ENCODE data around the gene STXBP1. TPM values are rescaled to one million over a fixed set of nuclear protein-coding genes. Genes with fewer than 3 reads are reported as not detected.

STXBP1 gene
- polyA plus RNA-seq, 2 of the 4 experiments (the other 2 are of a cell fraction) = 13.3 to 22.6 TPM

DNA sequence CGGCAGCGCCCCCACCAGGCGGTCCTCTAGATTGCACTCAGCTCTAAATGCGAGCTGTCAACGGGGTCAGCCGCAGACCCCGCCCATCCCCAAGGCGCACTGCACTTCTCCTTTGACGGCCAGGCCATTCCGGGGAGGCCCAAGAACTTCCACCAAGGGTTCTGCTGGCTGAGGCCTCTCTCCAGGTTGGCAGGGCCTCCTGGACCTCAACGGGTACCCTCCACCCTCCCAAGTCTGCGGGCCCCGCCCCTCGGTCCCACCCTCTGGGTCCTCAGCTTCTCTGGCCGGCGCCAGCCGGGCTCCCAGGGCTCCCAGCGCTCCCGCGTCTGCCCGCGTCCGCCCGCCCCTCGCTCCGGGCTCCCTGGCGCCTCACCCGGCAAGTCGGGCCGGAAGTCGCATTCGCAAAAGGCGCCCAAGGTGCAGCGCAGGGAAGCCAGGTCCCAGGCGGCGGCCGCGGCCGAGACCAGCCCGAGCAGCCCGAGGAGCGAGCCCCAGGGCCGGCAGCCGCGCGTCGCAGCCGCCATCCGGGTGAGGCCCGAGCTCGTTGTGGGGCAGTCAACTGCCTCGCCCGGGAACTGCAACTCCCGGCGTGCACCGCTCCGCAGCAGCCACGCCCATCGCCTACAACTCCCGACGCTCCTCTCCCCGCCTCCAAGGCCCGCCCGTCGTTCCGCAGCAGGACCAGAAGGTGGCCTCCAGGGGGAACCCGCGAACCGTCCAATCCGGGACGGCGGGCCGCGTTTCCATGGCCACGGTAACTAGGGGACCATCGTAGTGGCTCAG lies 122.9 kb downstream of the STXBP1 start, which contains the start of gene TOR2A (continued):
- TF ChIP-seq, protein P1, sequence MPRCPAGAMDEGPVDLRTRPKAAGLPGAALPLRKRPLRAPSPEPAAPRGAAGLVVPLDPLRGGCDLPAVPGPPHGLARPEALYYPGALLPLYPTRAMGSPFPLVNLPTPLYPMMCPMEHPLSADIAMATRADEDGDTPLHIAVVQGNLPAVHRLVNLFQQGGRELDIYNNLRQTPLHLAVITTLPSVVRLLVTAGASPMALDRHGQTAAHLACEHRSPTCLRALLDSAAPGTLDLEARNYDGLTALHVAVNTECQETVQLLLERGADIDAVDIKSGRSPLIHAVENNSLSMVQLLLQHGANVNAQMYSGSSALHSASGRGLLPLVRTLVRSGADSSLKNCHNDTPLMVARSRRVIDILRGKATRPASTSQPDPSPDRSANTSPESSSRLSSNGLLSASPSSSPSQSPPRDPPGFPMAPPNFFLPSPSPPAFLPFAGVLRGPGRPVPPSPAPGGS (IDR thresholded peaks at IDR 0.05) = 0 out of 3 replicates have a peak, but pooled peaks have one; percentile 42
- TF ChIP-seq CEBPB (IDR thresholded peaks at IDR 0.05) = no peak
- TF ChIP-seq TP53 (CRISPR knock-in tag; IDR thresholded peaks at IDR 0.05) = no peak
- no peak for TF ChIP-seq CHD2 (IDR thresholded peaks at IDR 0.05; ENCODE audit: low read length, partially characterized antibody)
- TF ChIP-seq KDM1A (IDR thresholded peaks at IDR 0.05; ENCODE audit: low read depth) = no peak
- no peak for TF ChIP-seq ESRRA (IDR thresholded peaks at IDR 0.05; ENCODE audit: borderline replicate concordance, low read length)
- TF ChIP-seq, protein P2, sequence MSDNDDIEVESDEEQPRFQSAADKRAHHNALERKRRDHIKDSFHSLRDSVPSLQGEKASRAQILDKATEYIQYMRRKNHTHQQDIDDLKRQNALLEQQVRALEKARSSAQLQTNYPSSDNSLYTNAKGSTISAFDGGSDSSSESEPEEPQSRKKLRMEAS (IDR thresholded peaks at IDR 0.05) = peak; percentile 60; the same call in 1 of the 2 replicates
- no peak for TF ChIP-seq SREBF2 (IDR thresholded peaks at IDR 0.05)
- TF ChIP-seq FOXS1 (CRISPR knock-in tag; IDR thresholded peaks at IDR 0.05) = no peak
- TF ChIP-seq POLR2A (IDR thresholded peaks at IDR 0.05; ENCODE audit: low read length) = peak; percentile 78
- TF ChIP-seq, protein P3, sequence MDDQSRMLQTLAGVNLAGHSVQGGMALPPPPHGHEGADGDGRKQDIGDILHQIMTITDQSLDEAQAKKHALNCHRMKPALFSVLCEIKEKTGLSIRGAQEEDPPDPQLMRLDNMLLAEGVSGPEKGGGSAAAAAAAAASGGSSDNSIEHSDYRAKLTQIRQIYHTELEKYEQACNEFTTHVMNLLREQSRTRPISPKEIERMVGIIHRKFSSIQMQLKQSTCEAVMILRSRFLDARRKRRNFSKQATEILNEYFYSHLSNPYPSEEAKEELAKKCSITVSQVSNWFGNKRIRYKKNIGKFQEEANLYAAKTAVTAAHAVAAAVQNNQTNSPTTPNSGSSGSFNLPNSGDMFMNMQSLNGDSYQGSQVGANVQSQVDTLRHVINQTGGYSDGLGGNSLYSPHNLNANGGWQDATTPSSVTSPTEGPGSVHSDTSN (IDR thresholded peaks at IDR 0.05) = no peak
- TF ChIP-seq JUNB (IDR thresholded peaks at IDR 0.05) = no peak
- no peak for TF ChIP-seq POLR2AphosphoS2 (conservative IDR thresholded peaks at IDR 0.05; ENCODE audit: low read length)
- no peak for TF ChIP-seq FOSB (CRISPR knock-in tag; IDR thresholded peaks at IDR 0.05)
- TF ChIP-seq, protein P4, sequence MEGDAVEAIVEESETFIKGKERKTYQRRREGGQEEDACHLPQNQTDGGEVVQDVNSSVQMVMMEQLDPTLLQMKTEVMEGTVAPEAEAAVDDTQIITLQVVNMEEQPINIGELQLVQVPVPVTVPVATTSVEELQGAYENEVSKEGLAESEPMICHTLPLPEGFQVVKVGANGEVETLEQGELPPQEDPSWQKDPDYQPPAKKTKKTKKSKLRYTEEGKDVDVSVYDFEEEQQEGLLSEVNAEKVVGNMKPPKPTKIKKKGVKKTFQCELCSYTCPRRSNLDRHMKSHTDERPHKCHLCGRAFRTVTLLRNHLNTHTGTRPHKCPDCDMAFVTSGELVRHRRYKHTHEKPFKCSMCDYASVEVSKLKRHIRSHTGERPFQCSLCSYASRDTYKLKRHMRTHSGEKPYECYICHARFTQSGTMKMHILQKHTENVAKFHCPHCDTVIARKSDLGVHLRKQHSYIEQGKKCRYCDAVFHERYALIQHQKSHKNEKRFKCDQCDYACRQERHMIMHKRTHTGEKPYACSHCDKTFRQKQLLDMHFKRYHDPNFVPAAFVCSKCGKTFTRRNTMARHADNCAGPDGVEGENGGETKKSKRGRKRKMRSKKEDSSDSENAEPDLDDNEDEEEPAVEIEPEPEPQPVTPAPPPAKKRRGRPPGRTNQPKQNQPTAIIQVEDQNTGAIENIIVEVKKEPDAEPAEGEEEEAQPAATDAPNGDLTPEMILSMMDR (IDR thresholded peaks at IDR 0.05) = peak; percentile 90
- no peak for TF ChIP-seq EHF (CRISPR knock-in tag; IDR thresholded peaks at IDR 0.05)
- peak; percentile 98 for TF ChIP-seq RAD21 (conservative IDR thresholded peaks at IDR 0.05 in 1 of 2, IDR thresholded peaks at IDR 0.05 in 1 of 2)
- no peak for TF ChIP-seq FOSL2 (IDR thresholded peaks at IDR 0.05)
- no peak for TF ChIP-seq FOSL2 (CRISPR knock-in tag; IDR thresholded peaks at IDR 0.05)
- TF ChIP-seq PHF8 (IDR thresholded peaks at IDR 0.05; ENCODE audit: borderline replicate concordance, low read depth) = peak; percentile 75; the same call in 1 of the 2 replicates
- TF ChIP-seq RNF2 (IDR thresholded peaks at IDR 0.05; ENCODE audit: borderline replicate concordance, low read depth) = no peak
- TF ChIP-seq CBX2 (IDR thresholded peaks at IDR 0.05; ENCODE audit: borderline replicate concordance, low read depth) = no peak
- TF ChIP-seq NR3C1 (IDR thresholded peaks at IDR 0.05) = no peak
- peak; percentile 62; the same call in 1 of the 2 replicates for TF ChIP-seq MYC (IDR thresholded peaks at IDR 0.05; ENCODE audit: borderline replicate concordance, low read length)
